K562 (cell line): ENCODE results near the gene CHTOP. TPM values are rescaled to one million over a fixed set of nuclear protein-coding genes. Genes with fewer than 3 reads are reported as not detected.

Experiments used
- ATAC-seq: fragments of 200-7000 bp; cut with Tn5 transposase; 3 replicates; pipeline ENCODE4 v1.9.1; 2020; ENCODE audit warnings: moderate library complexity
- BruUV-seq: library from RNA; stranded (reverse); fragments of 400-500 nt; replicated peaks from 2 replicates; lab custom pipeline; 2021; lab: Mats Ljungman, UMichigan
- CTCF ChIA-PET: fragments of 300-600 bp; formaldehyde crosslinking; extraction: SDS; loops from one replicate; lab custom pipeline; 2021; ENCODE audit warnings: low intra/inter-chr PET ratio; lab: Yijun Ruan, JAX
- POLR2A ChIA-PET: fragments of 300-600, 350-650 bp; sonication (Branson Sonifier 250); formaldehyde crosslinking; extraction: SDS; loops from one replicate; lab custom pipeline; 2021; ENCODE audit warnings: antibody characterized with exemption, inconsistent platforms; lab: Yijun Ruan, JAX
- DNase-seq, 4 experiments: peaks; one replicate each; pipeline versions ENCODE4 v3.0.0 to v3.0.0-alpha.2; 2011 to 2018; ENCODE audit warnings: low spot score in 3 of 4, mixed read lengths in 3 of 4; ENCODE audit errors: extremely low read depth in 1 of 4
- FAIRE-seq: peaks from 2 replicates; lab custom pipeline; 2011; peaks lifted over from hg19 to GRCh38; lab: Jason Lieb, UNC
- H2AFZ ChIP-seq: 2 replicates; pipeline ENCODE4 v1.6.0; 2011; ENCODE audit warnings: low read depth, low read length, control low read depth, inconsistent platforms
- H3K27ac ChIP-seq: fragments of 200-600 bp; 3 replicates; pipeline ENCODE4 v1.8.0; 2011; ENCODE audit warnings: low read depth, mild to moderate bottlenecking, control low read depth, inconsistent platforms, low read length, moderate library complexity, mixed read lengths; ENCODE audit errors: extremely low read depth
- H3K27me3 ChIP-seq, 2 experiments: fragments of 300-600 bp in 1 of 2; 2 replicates in 1 of 2; 3 replicates in 1 of 2; pipeline versions ENCODE4 v1.6.0 to v1.8.0; 2011; ENCODE audit warnings: inconsistent platforms in 2 of 2, low read length in 2 of 2, mild to moderate bottlenecking in 1 of 2, mixed read lengths in 1 of 2, moderate library complexity in 1 of 2; ENCODE audit not compliant: control insufficient read depth in 2 of 2, insufficient read depth in 2 of 2
- H3K36me3 ChIP-seq: fragments of 300-600 bp; 3 replicates; pipeline ENCODE4 v1.8.0; 2011; ENCODE audit warnings: mild to moderate bottlenecking, low read length, inconsistent platforms; ENCODE audit not compliant: control insufficient read depth, insufficient read depth
- H3K4me1 ChIP-seq, 2 experiments: fragments of 200-600 bp in 1 of 2; replicated peaks in 1 of 2; 2 replicates in 1 of 2; 3 replicates in 1 of 2; pipeline versions ENCODE4 v1.5.1 to v1.8.0; 2011; ENCODE audit warnings: inconsistent platforms in 2 of 2, low read length in 2 of 2, mild to moderate bottlenecking in 1 of 2, mixed read lengths in 1 of 2, moderate library complexity in 1 of 2; ENCODE audit not compliant: control insufficient read depth in 2 of 2, insufficient read depth in 2 of 2
- H3K4me2 ChIP-seq: 2 replicates; pipeline ENCODE4 v1.6.1; 2011; ENCODE audit warnings: low read length, control low read depth, inconsistent platforms, mixed read lengths; ENCODE audit not compliant: insufficient read depth
- H3K4me3 ChIP-seq: fragments of 200-600 bp; sonication (generic), shearing (Covaris generic); 2 replicates; pipeline ENCODE4 v1.5.1; 2016; ENCODE audit warnings: control low read depth, inconsistent platforms
- H3K79me2 ChIP-seq: fragments of 200-600 bp; 3 replicates; pipeline ENCODE4 v1.8.0; 2011; ENCODE audit warnings: low read length, inconsistent platforms; ENCODE audit not compliant: control insufficient read depth, insufficient read depth
- H3K9ac ChIP-seq, 2 experiments: 2 replicates each; pipeline versions ENCODE4 v1.6.0 to v1.6.1; 2011; ENCODE audit warnings: low read depth in 2 of 2, low read length in 2 of 2, control low read depth in 1 of 2, inconsistent platforms in 1 of 2, mild to moderate bottlenecking in 1 of 2, mixed read lengths in 1 of 2; ENCODE audit not compliant: insufficient read depth in 1 of 2
- H3K9me1 ChIP-seq: one replicate; pipeline ENCODE4 v1.6.0; 2011; ENCODE audit warnings: inconsistent platforms, mild to moderate bottlenecking, low read length, moderate library complexity; ENCODE audit not compliant: control insufficient read depth, insufficient read depth
- H3K9me3 ChIP-seq: replicated peaks from 2 replicates; pipeline ENCODE4 v1.5.1; 2011; ENCODE audit warnings: low read depth, low read length, inconsistent platforms; ENCODE audit not compliant: control insufficient read depth, insufficient read depth
- H4K20me1 ChIP-seq: replicated peaks from 2 replicates; pipeline ENCODE4 v1.6.1; 2011; ENCODE audit warnings: low read length, inconsistent platforms, mixed read lengths; ENCODE audit not compliant: control insufficient read depth, insufficient read depth
- ESRRB ChIP-seq: fragments of 250-450 bp; sonication (Bioruptor Pico); IDR thresholded peaks from 2 replicates; pipeline ENCODE4 v1.5.0; 2020; ENCODE audit warnings: mild to moderate bottlenecking, moderate library complexity, borderline replicate concordance
- SUPT5H ChIP-seq: fragments of 450-650 bp; IDR thresholded peaks from 2 replicates; pipeline ENCODE4 v1.6.1; 2016
- ZNF561 ChIP-seq: fragments of 450-650 bp; formaldehyde crosslinking; conservative IDR thresholded peaks from 2 replicates; pipeline ENCODE4 v1.4.0; 2020; ENCODE audit warnings: mild to moderate bottlenecking, moderate library complexity
- WGBS: fragments of 100-300 bp; shearing (Covaris generic); methylation state at CpG from one replicate; pipeline ENCODE4 v1.1.6; 2016; ENCODE audit warnings: low coverage, mixed read lengths; ENCODE audit not compliant: insufficient coverage; ENCODE audit errors: missing lambda C conversion rate; 5-methylcytosine and 5-hydroxymethylcytosine counted together
- in situ Hi-C: fragments of 300-500 bp; cut with MboI; formaldehyde crosslinking; loops from 4 replicates; pipeline ENCODE4 v1.15.0; 2018; ENCODE audit warnings: inconsistent platforms, mixed read lengths
- intact Hi-C: fragments of 100-400 bp; cut with micrococcal nuclease; formaldehyde crosslinking; loops from 2 replicates; pipeline ENCODE4 v1.14.2; 2022
- polyA plus RNA-seq, 8 experiments: library from polyadenylated mRNA; depleted of rRNA in 4 of 8; stranded (reverse) in 5 of 8; unstranded in 3 of 8; fragments of >200 nt; fragmentation: Nextera tagmentation in 2 of 8; fragmentation: Illumina TruSeq in 1 of 8; extraction: Ambion mirVana in 2 of 8; extraction: Trizol in 1 of 8; gene quantifications; 2 replicates each; pipeline versions ENCODE4 v1.2.1 to v1.2.3, GENCODE V29; 2011 to 2014; ENCODE audit warnings: inconsistent platforms in 1 of 8, missing spikeins in 1 of 8
- total RNA-seq, 7 experiments: library from RNA; depleted of rRNA in 6 of 7; stranded (reverse); fragments of >200 nt in 6 of 7; fragmentation: Illumina TruSeq in 2 of 7; extraction: Trizol in 2 of 7; gene quantifications; 2 replicates each; pipeline versions ENCODE4 v1.2.1 to v1.2.3, GENCODE V29; 2011 to 2021; ENCODE audit warnings: low replicate concordance in 1 of 7
- TF ChIP-seq, protein P1 (sequence below), 3 experiments: IDR thresholded peaks in 2 of 3; conservative IDR thresholded peaks in 1 of 3; 2 replicates each; pipeline ENCODE4 v1.5.1; 2011 to 2012; ENCODE audit warnings: low read length in 3 of 3, mild to moderate bottlenecking in 3 of 3, control low read depth in 2 of 3, improper control_type of control experiment in 1 of 3, inconsistent platforms in 1 of 3, low read depth in 1 of 3, mixed read lengths in 1 of 3, moderate library complexity in 1 of 3; ENCODE audit not compliant: insufficient read depth in 2 of 3
- TF ChIP-seq, protein P2 (sequence below): fragments of 450-650 bp; formaldehyde crosslinking; IDR thresholded peaks from 2 replicates; pipeline ENCODE4 v1.4.0; 2020; ENCODE audit warnings: mild to moderate bottlenecking, moderate library complexity

The CHTOP gene
- total and polyA plus RNA-seq, 9 of the 15 experiments (the other 6 are each of a cell fraction or from before 2014, with no cell fraction given) = 10.2 to 91.8 (median 60.8) TPM

DNA sequence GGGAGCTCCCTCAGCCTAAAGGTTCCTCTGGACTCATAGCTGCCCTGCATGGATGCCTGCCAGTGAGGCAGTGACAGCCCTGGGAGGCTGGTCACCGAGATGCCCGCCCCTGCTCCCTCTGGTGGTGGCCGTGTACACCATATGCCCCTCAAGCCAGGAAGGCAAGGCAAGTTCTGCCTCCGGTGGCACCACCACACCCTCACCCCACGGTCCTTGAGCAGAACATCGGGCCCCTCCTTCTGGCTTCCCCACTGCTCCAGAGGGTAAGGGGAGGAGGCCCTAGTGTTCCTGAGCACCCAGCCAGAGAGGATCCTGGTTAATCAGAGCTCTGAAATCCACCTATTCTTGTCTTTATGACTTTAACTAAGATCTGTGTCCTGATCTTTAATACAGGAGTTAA lies 16.2 kb upstream of the CHTOP start (continued):
- TF ChIP-seq, protein P1, sequence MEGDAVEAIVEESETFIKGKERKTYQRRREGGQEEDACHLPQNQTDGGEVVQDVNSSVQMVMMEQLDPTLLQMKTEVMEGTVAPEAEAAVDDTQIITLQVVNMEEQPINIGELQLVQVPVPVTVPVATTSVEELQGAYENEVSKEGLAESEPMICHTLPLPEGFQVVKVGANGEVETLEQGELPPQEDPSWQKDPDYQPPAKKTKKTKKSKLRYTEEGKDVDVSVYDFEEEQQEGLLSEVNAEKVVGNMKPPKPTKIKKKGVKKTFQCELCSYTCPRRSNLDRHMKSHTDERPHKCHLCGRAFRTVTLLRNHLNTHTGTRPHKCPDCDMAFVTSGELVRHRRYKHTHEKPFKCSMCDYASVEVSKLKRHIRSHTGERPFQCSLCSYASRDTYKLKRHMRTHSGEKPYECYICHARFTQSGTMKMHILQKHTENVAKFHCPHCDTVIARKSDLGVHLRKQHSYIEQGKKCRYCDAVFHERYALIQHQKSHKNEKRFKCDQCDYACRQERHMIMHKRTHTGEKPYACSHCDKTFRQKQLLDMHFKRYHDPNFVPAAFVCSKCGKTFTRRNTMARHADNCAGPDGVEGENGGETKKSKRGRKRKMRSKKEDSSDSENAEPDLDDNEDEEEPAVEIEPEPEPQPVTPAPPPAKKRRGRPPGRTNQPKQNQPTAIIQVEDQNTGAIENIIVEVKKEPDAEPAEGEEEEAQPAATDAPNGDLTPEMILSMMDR (IDR thresholded peaks at IDR 0.05 in 2 of 3, conservative IDR thresholded peaks at IDR 0.05 in 1 of 3; ENCODE audit: insufficient read depth in 2 of 3, low read depth in 1 of 3, low read length in 3 of 3) = peak; percentile 62 to 77 (median 76)

DNA sequence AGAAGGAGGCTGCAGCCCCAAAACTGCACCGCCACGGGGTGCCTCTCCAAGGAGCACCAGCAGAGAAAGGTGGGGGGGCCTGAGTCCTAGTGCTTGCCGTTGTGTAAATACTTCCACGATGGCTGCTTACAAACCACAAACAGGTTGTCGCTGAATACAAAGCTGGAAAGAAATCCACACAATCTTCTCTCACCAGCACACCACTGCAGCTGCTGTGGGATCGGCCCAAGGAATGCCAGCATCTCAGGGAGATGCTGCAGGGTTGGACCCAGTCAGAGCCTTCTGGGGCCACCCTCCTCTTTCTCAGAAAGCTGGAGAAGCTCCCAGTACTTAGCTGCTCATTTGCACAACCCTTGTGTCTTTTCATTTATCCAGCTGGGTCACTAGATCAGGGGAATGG lies 14.7 kb upstream of the CHTOP start:
- Histone ChIP-seq H2AFZ (no peak overlapping the region), H3K36me3 (no peaks in the 10 kb centered on the region), H3K4me1 (peaks cover 9 to 20% of the 10 kb centered on the region in 2 experiments; a peak in 4 of 5 replicates), H3K27ac (no peak overlapping the region), H3K9me1 (no peaks in the 10 kb centered on the region), H3K4me3 (no peak overlapping the region), H3K27me3 (no peaks in the 10 kb centered on the region), H3K9me3 (no peaks in the 10 kb centered on the region), H4K20me1 (no peaks in the 10 kb centered on the region), H3K4me2 (no peak overlapping the region), H3K79me2 (no peaks in the 10 kb centered on the region), H3K9ac (no peak overlapping the region)
- ChIA-PET CTCF (no interaction called here), POLR2A (interaction anchor here (0.6 to 6.8 kb wide), 6 partner anchors 8 to 371 kb away, joined by 3 to 70 read pairs (median 4); partner anchors contain the start of genes RPS27, S100A1 and S100A13)
- WGBS = 62% methylated on average over 6 of the region's 6 CpGs
- no peak for DNase-seq
- FAIRE-seq = no peak
- TF ChIP-seq, protein P2, sequence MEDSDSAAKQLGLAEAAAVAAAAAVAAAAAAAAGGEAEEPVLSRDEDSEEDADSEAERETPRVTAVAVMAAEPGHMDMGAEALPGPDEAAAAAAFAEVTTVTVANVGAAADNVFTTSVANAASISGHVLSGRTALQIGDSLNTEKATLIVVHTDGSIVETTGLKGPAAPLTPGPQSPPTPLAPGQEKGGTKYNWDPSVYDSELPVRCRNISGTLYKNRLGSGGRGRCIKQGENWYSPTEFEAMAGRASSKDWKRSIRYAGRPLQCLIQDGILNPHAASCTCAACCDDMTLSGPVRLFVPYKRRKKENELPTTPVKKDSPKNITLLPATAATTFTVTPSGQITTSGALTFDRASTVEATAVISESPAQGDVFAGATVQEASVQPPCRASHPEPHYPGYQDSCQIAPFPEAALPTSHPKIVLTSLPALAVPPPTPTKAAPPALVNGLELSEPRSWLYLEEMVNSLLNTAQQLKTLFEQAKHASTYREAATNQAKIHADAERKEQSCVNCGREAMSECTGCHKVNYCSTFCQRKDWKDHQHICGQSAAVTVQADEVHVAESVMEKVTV = no peak
- TF ChIP-seq ESRRB (CRISPR knock-in tag) (no peak), ZNF561 (no peak), SUPT5H (no peak)
- in situ Hi-C loops = no loop called here
- ATAC-seq = no peak
- no TSS peak for BruUV-seq
- intact Hi-C loops = no loop called here
